NCI-H524 treated with DMSO at 0.1 percent for 48 hours (cell line): Measurements from ENCODE around the gene SYNGR2.
"Not testable (repeated sequence)": the region's sequence is repeated elsewhere in the genome, so short reads cannot be mapped to it uniquely, and the experiment has no call there.

Experiments
- DNase-seq: peaks from one replicate; lab custom pipeline; 2025; lab: John Stamatoyannopoulos, UW

The SYNGR2 gene

GRCh38 chr17:78171591-78172248, 3.3 kb downstream of the SYNGR2 start:
- DNase-seq, result not testable (repeated sequence)

- DNase-seq, result no peak
Measured at GRCh38 chr17:78172249-78173051, 4.1 kb downstream of the SYNGR2 start.

DNA sequence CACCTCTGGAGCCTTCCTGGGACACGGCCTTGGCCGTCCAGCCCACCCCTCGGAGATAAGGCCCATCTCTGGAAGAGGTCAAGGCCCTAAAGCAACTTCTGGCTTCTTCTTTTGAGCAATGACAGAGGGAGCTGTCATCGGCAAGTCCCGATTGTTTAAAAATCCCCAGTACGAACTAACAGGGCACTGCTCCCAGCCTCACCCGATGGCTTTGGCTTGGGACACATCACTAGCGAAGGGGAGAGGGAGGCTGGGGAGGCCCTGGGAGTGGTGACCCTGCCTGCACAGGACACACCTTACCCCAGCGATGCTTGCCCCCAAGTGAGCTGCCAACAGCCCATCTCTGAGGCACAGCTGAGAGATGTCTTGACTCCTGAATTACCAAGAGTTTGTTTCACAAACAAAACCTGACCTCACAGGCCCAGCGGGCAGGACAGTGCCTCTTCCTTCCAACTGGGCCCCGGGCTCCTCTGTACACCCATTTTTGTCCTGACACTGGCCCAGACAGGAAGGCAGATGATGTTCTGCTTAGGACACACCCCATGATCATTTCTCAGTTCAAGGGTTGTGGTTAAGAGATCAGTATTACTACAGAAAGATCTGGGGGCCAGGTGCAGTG, 4.8 kb downstream of the SYNGR2 start:
- no peak for DNase-seq

- DNase-seq, result no peak
Measured at GRCh38 chr17:78174346-78174869, 6.0 kb downstream of the SYNGR2 start.

- peak; percentile 92 for DNase-seq
Measured at GRCh38 chr17:78174870-78175642, 6.7 kb downstream of the SYNGR2 start.

GRCh38 chr17:78175643-78175981, 7.2 kb downstream of the SYNGR2 start:
- no peak for DNase-seq

- DNase-seq, result peak; percentile 18
Measured at GRCh38 chr17:78176548-78177025, 8.2 kb downstream of the SYNGR2 start.

DNA sequence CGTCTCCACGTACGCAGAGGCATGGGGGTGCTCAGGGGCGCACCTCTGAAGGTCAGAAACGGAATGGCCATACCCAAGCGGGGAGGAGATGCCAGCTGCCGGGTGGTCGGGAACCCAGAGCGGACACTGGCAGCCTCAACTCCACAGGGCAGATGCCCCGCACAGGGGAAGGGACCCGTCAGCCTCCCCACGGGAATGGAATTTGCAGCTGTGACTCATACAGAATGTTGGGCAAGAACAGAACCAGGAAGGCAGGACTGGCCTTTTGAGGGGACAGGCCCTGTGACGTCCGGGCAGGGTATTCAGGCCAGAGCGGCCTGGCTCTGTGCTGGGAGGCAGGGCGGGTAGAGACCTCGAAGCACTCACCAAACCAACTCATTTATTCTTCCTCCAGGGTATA, 11.0 kb downstream of the SYNGR2 start:
- DNase-seq, result no peak

DNA sequence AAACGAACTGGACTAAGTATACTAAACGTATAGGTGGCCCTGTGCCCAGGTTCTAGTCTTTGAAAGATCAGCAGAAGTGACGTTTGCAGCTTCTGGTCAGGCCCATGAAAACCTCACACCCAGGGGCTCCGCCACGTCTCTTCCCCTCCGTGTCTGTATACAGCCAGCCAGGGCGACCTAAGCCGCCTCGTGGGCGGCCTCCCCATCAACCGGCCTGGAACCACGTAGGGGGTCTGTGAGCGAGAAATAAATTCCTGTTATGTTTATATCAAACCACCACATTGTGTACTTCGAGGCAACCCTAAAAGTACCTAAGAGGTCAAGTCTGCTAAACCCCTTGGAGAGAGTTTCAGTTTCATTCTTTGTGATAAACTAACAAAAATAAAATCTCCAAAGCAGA, 11.7 kb downstream of the SYNGR2 start:
- no peak for DNase-seq

DNA sequence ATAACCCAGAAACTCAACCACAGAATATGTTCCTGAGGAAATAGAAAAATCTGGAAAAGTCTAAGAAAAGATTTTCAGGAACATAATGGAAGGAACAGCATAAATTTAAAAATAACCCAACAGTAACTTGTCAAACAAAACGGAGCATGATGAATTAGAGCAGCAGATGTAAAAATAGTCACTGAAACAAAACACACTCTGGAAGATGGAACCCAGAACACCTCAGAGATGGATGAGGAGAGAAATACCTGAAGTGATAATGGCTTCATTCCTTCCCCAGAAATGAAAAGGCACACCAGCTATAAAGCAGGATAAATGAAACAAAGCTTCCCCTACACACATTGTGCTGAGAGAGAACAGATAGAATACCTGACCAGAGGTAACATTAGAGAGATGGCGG, 12.1 kb downstream of the SYNGR2 start:
- no peak for DNase-seq

DNA sequence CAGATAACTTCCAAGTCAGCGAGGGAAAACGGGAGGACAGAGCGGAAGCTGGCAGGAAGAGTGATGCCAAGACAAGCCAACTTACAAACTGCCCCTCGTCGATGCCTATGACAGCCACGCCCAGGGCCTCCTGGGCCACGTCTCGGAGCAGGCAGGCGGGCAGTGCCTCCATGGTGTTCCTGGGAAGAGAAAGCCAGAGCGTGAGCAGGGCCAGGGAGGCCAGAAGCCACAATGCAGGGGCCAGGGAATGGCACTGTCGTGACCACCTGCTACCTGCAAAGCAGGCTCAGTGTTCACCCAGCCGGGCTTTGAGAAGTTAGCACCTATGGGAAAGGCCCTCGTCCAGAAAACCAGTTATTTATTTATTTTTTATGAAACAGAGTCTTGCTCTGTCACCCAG, 14.1 kb downstream of the SYNGR2 start:
- DNase-seq, result no peak

GRCh38 chr17:78183916-78184315, 15.5 kb downstream of the SYNGR2 start:
- no peak for DNase-seq

GRCh38 chr17:78184351-78184750, 16.0 kb downstream of the SYNGR2 start:
- DNase-seq, result no peak

- DNase-seq, result no peak
Measured at GRCh38 chr17:78184868-78185267, 16.5 kb downstream of the SYNGR2 start.

DNA sequence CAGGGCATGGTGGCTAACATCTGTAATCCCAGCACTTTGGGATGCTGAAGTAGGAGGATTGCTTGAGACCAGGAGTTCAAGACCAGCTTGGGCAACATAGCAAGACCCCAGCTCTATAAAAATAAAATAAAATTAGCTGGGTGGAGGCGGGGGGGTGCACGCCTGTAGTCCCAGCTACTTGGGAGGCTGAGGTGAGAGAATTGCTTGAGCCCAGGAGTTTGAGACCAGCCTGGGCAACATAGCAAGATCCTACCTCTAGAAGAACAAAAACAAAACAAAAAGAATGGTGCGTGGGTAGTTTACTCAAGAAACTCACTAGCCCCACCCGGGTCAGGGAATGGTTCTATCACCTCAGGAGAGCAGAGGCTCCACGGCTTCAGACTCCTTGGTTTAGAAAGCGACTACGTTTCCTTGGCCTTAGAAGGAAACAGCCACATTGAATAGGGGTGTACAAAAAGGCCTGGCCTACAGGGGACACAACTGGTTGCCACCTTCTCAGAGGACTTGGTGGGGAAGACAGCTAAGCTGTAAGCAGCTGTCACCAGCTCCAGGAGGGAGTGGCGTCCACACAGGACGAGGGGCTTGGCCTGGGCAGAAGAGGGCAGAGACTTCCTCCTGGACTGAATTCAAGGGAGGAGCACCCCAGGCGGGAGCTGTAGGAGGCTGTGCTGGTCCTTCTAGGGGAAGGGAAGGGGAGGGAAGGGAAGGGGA, 17.8 kb downstream of the SYNGR2 start:
- DNase-seq, result no peak

DNA sequence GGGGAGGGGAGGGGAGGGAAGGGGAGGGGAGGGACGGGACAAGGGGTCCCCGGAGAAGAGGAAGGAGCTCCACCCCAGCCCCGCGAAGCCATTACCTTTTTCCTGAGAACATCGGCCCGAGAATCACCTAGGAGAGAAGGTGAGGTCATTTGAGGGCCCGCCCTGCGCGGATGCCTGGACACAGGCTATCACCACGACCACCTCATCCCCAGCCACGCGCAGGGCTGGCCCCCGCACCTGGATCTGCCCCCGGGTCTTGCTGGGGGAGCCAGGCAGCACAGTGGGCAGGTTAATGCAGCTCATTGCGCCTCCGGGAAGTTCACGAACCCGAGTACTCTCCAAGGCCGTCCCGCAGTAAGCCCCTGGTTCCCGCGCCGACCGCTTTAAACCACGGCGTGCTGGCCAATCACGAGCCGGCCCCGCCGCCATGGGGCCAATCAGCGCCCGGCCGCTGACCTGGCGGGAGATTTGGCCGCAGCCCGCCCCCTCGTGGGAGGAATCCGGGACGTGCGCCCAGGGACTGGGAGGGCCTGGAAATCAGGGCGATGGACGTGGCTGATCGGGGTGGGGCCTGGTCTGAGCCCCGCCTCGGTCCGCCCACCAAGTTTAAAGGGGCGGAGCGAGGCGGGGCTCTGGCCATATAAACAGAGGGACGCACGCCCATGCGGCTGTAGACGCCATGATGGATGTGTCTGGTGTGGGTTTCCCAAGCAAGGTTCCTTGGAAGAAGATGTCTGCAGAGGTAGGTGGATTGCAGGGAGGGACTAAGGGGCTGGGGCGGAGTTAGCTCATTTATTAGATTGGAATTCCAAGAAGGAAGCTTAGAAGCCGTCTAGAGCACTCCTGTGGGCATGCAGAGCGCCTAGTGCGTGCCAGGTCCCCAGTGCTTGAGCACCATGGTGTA, 18.6 kb downstream of the SYNGR2 start, which contains the start of the genes AFMID and TK1:
Gene AFMID, plus strand, starts transcription at position 671 of the 904 bp plus-strand sequence. Its CDS starts 9 bp downstream, at position 680.
Gene TK1, minus strand, starts transcription at position 361 of the 904 bp plus-strand sequence. Its CDS starts 58 bp downstream, at position 303.
- DNase-seq, result peak; percentile 96

GRCh38 chr17:78196716-78197115, 28.3 kb downstream of the SYNGR2 start:
- DNase-seq, result no peak

DNA sequence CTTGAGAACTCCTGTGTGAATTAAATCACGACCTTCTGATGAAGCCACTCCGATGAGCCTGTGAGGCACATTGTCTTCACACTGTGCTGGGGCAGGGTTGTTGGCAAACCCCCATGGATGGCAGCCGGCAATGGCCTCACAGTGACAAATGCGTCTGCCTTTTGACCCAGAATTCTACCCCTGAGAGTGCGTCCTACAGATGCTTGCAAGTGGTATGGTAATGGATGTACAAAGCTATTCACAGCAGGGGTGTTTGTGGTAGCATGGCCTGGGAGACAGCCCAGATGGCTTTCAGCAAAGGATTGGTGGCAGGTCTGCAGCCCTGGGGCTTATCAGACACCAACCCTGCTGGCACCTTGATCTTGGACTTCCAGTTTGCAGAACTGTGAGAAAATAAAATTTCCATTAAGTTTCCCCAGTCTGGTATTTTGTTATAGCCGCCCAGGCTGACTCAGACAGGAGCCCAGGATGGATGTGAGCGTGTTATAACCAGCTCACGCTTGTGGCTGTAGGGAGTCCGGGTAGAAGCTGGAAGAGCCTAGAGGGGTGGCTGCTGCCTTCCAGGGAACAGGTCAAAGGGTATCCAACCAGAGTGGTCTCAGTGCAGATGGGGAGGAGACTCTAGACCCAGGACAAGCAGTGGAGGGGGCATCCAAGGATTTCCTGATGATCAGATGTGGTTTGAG, 28.9 kb downstream of the SYNGR2 start:
- no peak for DNase-seq

DNA sequence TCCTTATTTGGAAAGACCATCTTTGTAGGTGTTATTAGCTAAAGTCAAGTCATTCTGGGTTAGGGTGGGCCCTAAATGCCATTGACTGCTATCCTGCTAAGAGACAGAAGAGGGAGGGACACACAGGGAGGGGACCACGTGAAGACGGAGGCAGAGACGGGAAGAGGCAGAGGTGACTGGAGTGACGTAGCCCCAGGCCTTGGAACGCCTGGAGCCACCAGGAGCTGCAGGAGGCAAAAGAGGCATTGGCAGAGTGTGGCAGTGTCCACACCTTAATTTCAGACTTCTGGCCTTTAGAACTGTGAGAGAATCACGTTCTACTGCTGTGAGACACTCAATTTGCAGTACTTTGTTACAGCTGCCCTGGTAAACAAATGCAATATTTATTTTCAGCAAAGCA, 32.1 kb downstream of the SYNGR2 start:
- no peak for DNase-seq
